ENCODE results near the gene SMIM36. TPM values are rescaled to one million over a fixed set of nuclear protein-coding genes. Genes with fewer than 3 reads are reported as not detected.

SMIM36 gene
- total RNA-seq, 2 experiments from 2014 or later, result not detected

DNA sequence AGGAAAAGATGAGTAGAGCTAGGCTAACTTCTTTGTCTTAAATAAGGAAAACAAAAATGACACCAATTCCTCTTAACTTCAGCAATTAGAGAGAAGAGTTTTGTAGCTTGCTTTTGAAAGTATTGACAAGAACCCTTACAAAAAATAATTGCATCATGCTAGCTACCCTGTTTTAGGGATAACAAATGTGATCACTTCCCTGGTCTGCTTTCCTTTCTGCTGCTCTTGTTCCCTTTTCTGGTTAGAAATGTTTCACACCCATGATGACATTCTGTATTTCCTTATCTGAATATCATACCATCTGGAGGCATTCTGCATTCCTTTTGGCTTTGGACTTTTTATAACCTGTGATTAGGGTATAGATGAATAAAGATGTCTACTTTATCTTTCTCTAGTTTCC lies 9.9 kb upstream of the SMIM36 start:
- H3K79me2 ChIP-seq (ENCODE audit: insufficient read depth, low read depth, low read length), result no peaks in the 10 kb centered on the region
- DNase-seq (ENCODE audit: low spot score), result no peak
- TF ChIP-seq EZH2phosphoT487 (IDR thresholded peaks at IDR 0.05; ENCODE audit: borderline replicate concordance, low read depth, low read length), result no peak
- no peak for TF ChIP-seq CTCF (conservative IDR thresholded peaks at IDR 0.05; ENCODE audit: low read length)
- H3K36me3 ChIP-seq (ENCODE audit: insufficient read depth, low read length), result no peaks in the 10 kb centered on the region
- H3K4me3 ChIP-seq (ENCODE audit: low read depth, low read length, poor library complexity, severe bottlenecking), result no peak overlapping the region
- no peak overlapping the region for H3K4me2 ChIP-seq (ENCODE audit: low read length)
- no peaks in the 10 kb centered on the region for H3K9me2 ChIP-seq (ENCODE audit: insufficient read depth, low read length)
- CTCF ChIA-PET (ENCODE audit: unreplicated experiment), result no interaction called here
- intact Hi-C loops (cut with micrococcal nuclease; ENCODE audit: unreplicated experiment), result no loop called here
- BruUV-seq (replicated peaks), result no TSS peak
- H2AFZ ChIP-seq (ENCODE audit: low read length), result no peak overlapping the region
- POLR2A ChIA-PET, result interaction anchor here (0.6 kb wide), 1 partner anchor 179 kb away, joined by 3 read pairs; no protein-coding TSS in a partner anchor
- peaks cover 12% of the 10 kb centered on the region for H3K4me1 ChIP-seq (ENCODE audit: insufficient read depth, low read length, poor library complexity, severe bottlenecking)
- no peaks in the 10 kb centered on the region for H4K20me1 ChIP-seq (ENCODE audit: insufficient read depth, low read length)
- H3K9me3 ChIP-seq (ENCODE audit: low read length), result peaks cover 6% of the 10 kb centered on the region; the same call in 1 of the 2 replicates
- no peak overlapping the region for H3K27ac ChIP-seq (ENCODE audit: low read depth, low read length, poor library complexity, severe bottlenecking)

DNA sequence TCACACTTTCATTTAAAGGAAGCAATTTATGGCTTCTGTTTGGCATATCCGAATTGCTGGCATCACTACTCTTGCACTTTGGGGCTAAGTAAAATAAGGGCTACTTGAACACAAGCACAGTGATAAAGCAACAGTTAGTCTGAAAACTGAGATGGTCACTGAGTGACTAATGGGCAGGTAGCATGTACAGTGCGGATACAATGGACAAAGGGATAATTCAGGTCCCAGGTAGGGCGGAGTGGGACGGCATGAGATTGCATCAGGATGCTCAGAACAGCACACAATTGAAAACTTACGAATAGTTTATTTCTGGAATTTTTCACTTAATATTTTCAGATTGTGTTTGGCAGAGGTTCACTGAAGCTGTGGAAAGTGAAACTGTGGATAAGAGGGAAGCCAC lies 9.2 kb upstream of the SMIM36 start:
- no peak overlapping the region for H3K4me2 ChIP-seq (ENCODE audit: low read length)
- ChIA-PET POLR2A (interaction anchor here (0.6 kb wide), 1 partner anchor 180 kb away, joined by 3 read pairs; no protein-coding TSS in a partner anchor), CTCF (ENCODE audit: unreplicated experiment) (no interaction called here)
- peaks cover 6% of the 10 kb centered on the region; the same call in 1 of the 2 replicates for H3K9me3 ChIP-seq (ENCODE audit: low read length)
- no peaks in the 10 kb centered on the region for H4K20me1 ChIP-seq (ENCODE audit: insufficient read depth, low read length)
- H3K4me1 ChIP-seq (ENCODE audit: insufficient read depth, low read length, poor library complexity, severe bottlenecking), result peaks cover 12% of the 10 kb centered on the region
- no peak for DNase-seq (ENCODE audit: low spot score)
- H3K9me2 ChIP-seq (ENCODE audit: insufficient read depth, low read length), result no peaks in the 10 kb centered on the region
- H3K27ac ChIP-seq (ENCODE audit: low read depth, low read length, poor library complexity, severe bottlenecking), result no peak overlapping the region
- intact Hi-C loops (cut with micrococcal nuclease; ENCODE audit: unreplicated experiment), result no loop called here
- TF ChIP-seq CTCF (conservative IDR thresholded peaks at IDR 0.05; ENCODE audit: low read length), result no peak
- no peak for TF ChIP-seq EZH2phosphoT487 (IDR thresholded peaks at IDR 0.05; ENCODE audit: borderline replicate concordance, low read depth, low read length)
- H3K79me2 ChIP-seq (ENCODE audit: insufficient read depth, low read depth, low read length), result no peaks in the 10 kb centered on the region
- no peak overlapping the region for H3K4me3 ChIP-seq (ENCODE audit: low read depth, low read length, poor library complexity, severe bottlenecking)
- no peaks in the 10 kb centered on the region for H3K36me3 ChIP-seq (ENCODE audit: insufficient read depth, low read length)
- no peak overlapping the region for H2AFZ ChIP-seq (ENCODE audit: low read length)
- BruUV-seq (replicated peaks), result no TSS peak

DNA sequence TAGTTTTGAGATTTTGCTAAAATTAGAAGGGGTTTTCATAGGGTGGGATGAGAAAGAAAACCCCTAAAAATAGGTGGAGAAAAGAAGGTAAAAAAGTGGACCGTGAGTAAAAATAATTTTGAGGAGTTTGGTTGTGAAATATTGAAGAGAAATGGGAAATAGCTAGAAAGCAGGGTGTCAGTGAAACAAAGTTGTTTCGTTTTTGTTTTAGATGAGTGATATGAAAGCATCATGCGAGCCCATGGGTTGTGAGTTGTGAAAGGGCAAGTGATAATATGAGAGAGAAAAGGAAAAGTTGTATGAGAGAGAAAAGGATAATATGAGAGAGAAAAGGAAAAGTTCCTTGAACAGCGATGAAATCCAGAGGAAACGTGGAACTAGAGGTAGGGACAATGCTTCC lies 7.3 kb upstream of the SMIM36 start:
- ChIA-PET CTCF (ENCODE audit: unreplicated experiment) (no interaction called here), POLR2A (no interaction called here)
- no peak overlapping the region for H3K4me2 ChIP-seq (ENCODE audit: low read length)
- DNase-seq (ENCODE audit: low spot score), result no peak
- no peaks in the 10 kb centered on the region for H3K79me2 ChIP-seq (ENCODE audit: insufficient read depth, low read depth, low read length)
- TF ChIP-seq CTCF (conservative IDR thresholded peaks at IDR 0.05; ENCODE audit: low read length) (no peak), EZH2phosphoT487 (IDR thresholded peaks at IDR 0.05; ENCODE audit: borderline replicate concordance, low read depth, low read length) (no peak)
- no peak overlapping the region for H2AFZ ChIP-seq (ENCODE audit: low read length)
- H3K4me3 ChIP-seq (ENCODE audit: low read depth, low read length, poor library complexity, severe bottlenecking), result no peak overlapping the region
- BruUV-seq (replicated peaks), result no TSS peak
- no peak overlapping the region for H3K27ac ChIP-seq (ENCODE audit: low read depth, low read length, poor library complexity, severe bottlenecking)
- H3K9me2 ChIP-seq (ENCODE audit: insufficient read depth, low read length), result no peaks in the 10 kb centered on the region
- no peaks in the 10 kb centered on the region for H3K9me3 ChIP-seq (ENCODE audit: low read length)
- no peaks in the 10 kb centered on the region for H3K36me3 ChIP-seq (ENCODE audit: insufficient read depth, low read length)
- H4K20me1 ChIP-seq (ENCODE audit: insufficient read depth, low read length), result no peaks in the 10 kb centered on the region
- intact Hi-C loops (cut with micrococcal nuclease; ENCODE audit: unreplicated experiment), result no loop called here
- H3K4me1 ChIP-seq (ENCODE audit: insufficient read depth, low read length, poor library complexity, severe bottlenecking), result peaks cover 8% of the 10 kb centered on the region
